ENCODE measurements around the gene APLF. TPM values are rescaled to one million over a fixed set of nuclear protein-coding genes. Genes with fewer than 3 reads are reported as not detected.

APLF gene
- total and polyA plus RNA-seq, 2 experiments from 2014 or later = 3.0 to 3.7 TPM

DNA sequence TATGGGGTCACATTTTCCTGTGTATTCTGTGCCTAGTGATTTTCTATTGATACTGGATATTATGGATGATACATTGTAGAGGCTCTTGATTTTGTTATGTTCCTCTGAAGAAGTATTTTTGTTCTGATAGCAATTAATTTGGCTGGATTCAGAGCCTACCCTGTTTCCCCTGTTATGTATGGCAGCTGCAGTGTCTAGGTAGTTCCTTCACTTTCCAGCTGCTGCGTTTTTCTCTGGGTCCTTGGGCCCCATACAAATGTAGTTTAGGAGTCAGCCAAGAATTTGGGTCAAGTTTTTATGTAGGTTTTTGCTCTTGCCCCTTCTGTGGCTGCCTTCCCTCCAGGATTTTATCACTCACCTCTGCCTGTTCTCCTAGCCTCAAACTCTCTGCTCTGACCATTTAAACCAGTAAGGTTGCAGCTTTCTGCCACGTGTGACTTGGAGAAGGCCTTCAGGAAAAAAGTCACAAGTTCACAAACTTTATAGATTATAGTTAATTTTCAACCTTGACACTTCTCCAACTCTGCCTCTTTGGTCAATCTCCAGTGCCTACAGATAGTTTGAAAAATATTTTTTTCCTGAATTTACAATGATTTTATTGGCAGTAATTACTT lies 47.0 kb downstream of the APLF start:
- Histone ChIP-seq H3K4me3 (no peak overlapping the region), H3K79me2 (replicated peaks; ENCODE audit: insufficient read depth) (no peaks in the 10 kb centered on the region), H3K4me2 (no peak overlapping the region), H3K36me3 (ENCODE audit: insufficient read depth) (no peaks in the 10 kb centered on the region), H2AFZ (no peak overlapping the region), H3F3A (replicated peaks; ENCODE audit: low read depth) (no peaks in the 10 kb centered on the region), H3K9me2 (ENCODE audit: insufficient read depth) (no peaks in the 10 kb centered on the region), H3K27ac (ENCODE audit: low read depth) (no peak overlapping the region), H3K4me1 (ENCODE audit: insufficient read depth) (no peaks in the 10 kb centered on the region), H3K27me3 (ENCODE audit: insufficient read depth) (no peaks in the 10 kb centered on the region), H4K20me1 (replicated peaks; ENCODE audit: insufficient read depth) (no peaks in the 10 kb centered on the region)
- Mint-ChIP-seq H3K4me1 (no peaks in the 10 kb centered on the region), H3K4me3 (no peak overlapping the region), H3K36me3 (ENCODE audit: low read depth) (no peaks in the 10 kb centered on the region), H3K27me3 (ENCODE audit: insufficient read depth, low read depth, poor library complexity) (no peaks in the 10 kb centered on the region), H3K9me3 (no peaks in the 10 kb centered on the region), H3K27ac (no peak overlapping the region)
- TF ChIP-seq JUNB (IDR thresholded peaks at IDR 0.05; ENCODE audit: unreplicated experiment) (no peak), STAT1 (IDR thresholded peaks at IDR 0.05; ENCODE audit: unreplicated experiment) (no peak), REST (IDR thresholded peaks at IDR 0.05; ENCODE audit: unreplicated experiment) (no peak), POLR2AphosphoS5 (IDR thresholded peaks at IDR 0.05; ENCODE audit: low read depth) (no peak), EZH2phosphoT487 (IDR thresholded peaks at IDR 0.05; ENCODE audit: unreplicated experiment) (no peak), ZNF331 (CRISPR knock-in tag; IDR thresholded peaks at IDR 0.05; ENCODE audit: low read depth) (no peak)
- TF ChIP-seq, protein P1, sequence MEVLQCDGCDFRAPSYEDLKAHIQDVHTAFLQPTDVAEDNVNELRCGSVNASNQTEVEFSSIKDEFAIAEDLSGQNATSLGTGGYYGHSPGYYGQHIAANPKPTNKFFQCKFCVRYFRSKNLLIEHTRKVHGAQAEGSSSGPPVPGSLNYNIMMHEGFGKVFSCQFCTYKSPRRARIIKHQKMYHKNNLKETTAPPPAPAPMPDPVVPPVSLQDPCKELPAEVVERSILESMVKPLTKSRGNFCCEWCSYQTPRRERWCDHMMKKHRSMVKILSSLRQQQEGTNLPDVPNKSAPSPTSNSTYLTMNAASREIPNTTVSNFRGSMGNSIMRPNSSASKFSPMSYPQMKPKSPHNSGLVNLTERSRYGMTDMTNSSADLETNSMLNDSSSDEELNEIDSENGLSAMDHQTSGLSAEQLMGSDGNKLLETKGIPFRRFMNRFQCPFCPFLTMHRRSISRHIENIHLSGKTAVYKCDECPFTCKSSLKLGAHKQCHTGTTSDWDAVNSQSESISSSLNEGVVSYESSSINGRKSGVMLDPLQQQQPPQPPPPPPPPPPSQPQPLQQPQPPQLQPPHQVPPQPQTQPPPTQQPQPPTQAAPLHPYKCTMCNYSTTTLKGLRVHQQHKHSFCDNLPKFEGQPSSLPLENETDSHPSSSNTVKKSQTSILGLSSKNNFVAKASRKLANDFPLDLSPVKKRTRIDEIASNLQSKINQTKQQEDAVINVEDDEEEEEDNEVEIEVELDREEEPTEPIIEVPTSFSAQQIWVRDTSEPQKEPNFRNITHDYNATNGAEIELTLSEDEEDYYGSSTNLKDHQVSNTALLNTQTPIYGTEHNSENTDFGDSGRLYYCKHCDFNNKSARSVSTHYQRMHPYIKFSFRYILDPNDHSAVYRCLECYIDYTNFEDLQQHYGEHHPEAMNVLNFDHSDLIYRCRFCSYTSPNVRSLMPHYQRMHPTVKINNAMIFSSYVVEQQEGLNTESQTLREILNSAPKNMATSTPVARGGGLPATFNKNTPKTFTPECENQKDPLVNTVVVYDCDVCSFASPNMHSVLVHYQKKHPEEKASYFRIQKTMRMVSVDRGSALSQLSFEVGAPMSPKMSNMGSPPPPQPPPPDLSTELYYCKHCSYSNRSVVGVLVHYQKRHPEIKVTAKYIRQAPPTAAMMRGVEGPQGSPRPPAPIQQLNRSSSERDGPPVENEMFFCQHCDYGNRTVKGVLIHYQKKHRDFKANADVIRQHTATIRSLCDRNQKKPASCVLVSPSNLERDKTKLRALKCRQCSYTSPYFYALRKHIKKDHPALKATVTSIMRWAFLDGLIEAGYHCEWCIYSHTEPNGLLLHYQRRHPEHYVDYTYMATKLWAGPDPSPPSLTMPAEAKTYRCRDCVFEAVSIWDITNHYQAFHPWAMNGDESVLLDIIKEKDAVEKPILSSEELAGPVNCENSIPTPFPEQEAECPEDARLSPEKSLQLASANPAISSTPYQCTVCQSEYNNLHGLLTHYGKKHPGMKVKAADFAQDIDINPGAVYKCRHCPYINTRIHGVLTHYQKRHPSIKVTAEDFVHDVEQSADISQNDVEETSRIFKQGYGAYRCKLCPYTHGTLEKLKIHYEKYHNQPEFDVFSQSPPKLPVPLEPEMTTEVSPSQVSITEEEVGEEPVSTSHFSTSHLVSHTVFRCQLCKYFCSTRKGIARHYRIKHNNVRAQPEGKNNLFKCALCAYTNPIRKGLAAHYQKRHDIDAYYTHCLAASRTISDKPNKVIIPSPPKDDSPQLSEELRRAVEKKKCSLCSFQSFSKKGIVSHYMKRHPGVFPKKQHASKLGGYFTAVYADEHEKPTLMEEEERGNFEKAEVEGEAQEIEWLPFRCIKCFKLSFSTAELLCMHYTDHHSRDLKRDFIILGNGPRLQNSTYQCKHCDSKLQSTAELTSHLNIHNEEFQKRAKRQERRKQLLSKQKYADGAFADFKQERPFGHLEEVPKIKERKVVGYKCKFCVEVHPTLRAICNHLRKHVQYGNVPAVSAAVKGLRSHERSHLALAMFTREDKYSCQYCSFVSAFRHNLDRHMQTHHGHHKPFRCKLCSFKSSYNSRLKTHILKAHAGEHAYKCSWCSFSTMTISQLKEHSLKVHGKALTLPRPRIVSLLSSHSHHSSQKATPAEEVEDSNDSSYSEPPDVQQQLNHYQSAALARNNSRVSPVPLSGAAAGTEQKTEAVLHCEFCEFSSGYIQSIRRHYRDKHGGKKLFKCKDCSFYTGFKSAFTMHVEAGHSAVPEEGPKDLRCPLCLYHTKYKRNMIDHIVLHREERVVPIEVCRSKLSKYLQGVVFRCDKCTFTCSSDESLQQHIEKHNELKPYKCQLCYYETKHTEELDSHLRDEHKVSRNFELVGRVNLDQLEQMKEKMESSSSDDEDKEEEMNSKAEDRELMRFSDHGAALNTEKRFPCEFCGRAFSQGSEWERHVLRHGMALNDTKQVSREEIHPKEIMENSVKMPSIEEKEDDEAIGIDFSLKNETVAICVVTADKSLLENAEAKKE (CRISPR knock-in tag; IDR thresholded peaks at IDR 0.05) = no peak
- no peak for ATAC-seq
- no peak for DNase-seq (ENCODE audit: low spot score)
